DND-41 (cell line): Measurements from ENCODE around the gene FBXO5.

Experiments
- EZH2 ChIP-seq: IDR thresholded peaks from 3 replicates; pipeline ENCODE4 v1.6.1; 2012; ENCODE audit warnings: borderline replicate concordance, low read depth, mild to moderate bottlenecking, moderate library complexity, low read length, inconsistent platforms; ENCODE audit not compliant: severe bottlenecking
- TF ChIP-seq, protein P1 (sequence below): IDR thresholded peaks from 2 replicates; pipeline ENCODE4 v1.5.1; 2012; ENCODE audit warnings: borderline replicate concordance, low read length, moderate library complexity, mild to moderate bottlenecking; ENCODE audit not compliant: poor library complexity, severe bottlenecking; ENCODE audit errors: extremely low read depth

DNA sequence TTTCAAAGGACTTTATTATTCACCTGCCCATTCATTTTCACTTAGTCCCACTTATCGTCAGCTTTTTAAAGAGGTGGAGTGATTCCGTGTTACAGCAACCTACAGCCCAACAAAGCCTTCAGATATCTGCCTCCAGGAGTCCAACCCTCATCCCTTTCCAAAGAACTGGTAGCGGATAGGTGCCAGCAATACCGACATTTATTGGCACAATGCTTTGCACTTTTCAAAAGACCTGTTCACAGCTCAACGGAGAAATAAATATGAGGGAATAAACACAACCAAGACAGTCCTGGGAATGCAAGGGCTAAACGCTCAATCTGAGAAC lies 20.5 kb upstream of the FBXO5 start:
- TF ChIP-seq, protein P1, sequence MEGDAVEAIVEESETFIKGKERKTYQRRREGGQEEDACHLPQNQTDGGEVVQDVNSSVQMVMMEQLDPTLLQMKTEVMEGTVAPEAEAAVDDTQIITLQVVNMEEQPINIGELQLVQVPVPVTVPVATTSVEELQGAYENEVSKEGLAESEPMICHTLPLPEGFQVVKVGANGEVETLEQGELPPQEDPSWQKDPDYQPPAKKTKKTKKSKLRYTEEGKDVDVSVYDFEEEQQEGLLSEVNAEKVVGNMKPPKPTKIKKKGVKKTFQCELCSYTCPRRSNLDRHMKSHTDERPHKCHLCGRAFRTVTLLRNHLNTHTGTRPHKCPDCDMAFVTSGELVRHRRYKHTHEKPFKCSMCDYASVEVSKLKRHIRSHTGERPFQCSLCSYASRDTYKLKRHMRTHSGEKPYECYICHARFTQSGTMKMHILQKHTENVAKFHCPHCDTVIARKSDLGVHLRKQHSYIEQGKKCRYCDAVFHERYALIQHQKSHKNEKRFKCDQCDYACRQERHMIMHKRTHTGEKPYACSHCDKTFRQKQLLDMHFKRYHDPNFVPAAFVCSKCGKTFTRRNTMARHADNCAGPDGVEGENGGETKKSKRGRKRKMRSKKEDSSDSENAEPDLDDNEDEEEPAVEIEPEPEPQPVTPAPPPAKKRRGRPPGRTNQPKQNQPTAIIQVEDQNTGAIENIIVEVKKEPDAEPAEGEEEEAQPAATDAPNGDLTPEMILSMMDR = no peak
- no peak for TF ChIP-seq EZH2
